Measurements from ENCODE around the gene CRLF1. TPM values are rescaled to one million over a fixed set of nuclear protein-coding genes. Genes with fewer than 3 reads are reported as not detected.

Gene CRLF1
- total and polyA plus RNA-seq, 8 donors, result 2.6 to 15.9 (median 12.3) TPM; not detected in 1

GRCh38 chr19:18648973-18649315, 42.3 kb upstream of the CRLF1 start:
- DNase-seq, result no peak
- intact Hi-C loops (cut with DNase I; ENCODE audit: low total_unique reads), result no loop called here
- 61 to 76% (median 74%) methylated on average over 10 to 13 of the region's 13 CpGs for WGBS, 5 donors
- Histone ChIP-seq H3K27ac (peak overlapping the region; percentile 19 to 89 (median 79)), H3K9me3 (no peaks in the 10 kb centered on the region), H3K36me3 (no peaks in the 10 kb centered on the region), H3K4me1 (peaks cover 34 to 72% (median 50%) of the 10 kb centered on the region in 4 donors), H3K4me3 (peak overlapping the region in 2 of 4 donors; percentile 2 to 16), H3K27me3 (no peaks in the 10 kb centered on the region)
- TF ChIP-seq POLR2AphosphoS5 (IDR thresholded peaks at IDR 0.05) (no peak), POLR2A (IDR thresholded peaks at IDR 0.05) (no peak), EP300 (IDR thresholded peaks at IDR 0.05) (peak; percentile 34)
- TF ChIP-seq, protein P1, sequence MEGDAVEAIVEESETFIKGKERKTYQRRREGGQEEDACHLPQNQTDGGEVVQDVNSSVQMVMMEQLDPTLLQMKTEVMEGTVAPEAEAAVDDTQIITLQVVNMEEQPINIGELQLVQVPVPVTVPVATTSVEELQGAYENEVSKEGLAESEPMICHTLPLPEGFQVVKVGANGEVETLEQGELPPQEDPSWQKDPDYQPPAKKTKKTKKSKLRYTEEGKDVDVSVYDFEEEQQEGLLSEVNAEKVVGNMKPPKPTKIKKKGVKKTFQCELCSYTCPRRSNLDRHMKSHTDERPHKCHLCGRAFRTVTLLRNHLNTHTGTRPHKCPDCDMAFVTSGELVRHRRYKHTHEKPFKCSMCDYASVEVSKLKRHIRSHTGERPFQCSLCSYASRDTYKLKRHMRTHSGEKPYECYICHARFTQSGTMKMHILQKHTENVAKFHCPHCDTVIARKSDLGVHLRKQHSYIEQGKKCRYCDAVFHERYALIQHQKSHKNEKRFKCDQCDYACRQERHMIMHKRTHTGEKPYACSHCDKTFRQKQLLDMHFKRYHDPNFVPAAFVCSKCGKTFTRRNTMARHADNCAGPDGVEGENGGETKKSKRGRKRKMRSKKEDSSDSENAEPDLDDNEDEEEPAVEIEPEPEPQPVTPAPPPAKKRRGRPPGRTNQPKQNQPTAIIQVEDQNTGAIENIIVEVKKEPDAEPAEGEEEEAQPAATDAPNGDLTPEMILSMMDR (IDR thresholded peaks at IDR 0.05), result no peak

DNA sequence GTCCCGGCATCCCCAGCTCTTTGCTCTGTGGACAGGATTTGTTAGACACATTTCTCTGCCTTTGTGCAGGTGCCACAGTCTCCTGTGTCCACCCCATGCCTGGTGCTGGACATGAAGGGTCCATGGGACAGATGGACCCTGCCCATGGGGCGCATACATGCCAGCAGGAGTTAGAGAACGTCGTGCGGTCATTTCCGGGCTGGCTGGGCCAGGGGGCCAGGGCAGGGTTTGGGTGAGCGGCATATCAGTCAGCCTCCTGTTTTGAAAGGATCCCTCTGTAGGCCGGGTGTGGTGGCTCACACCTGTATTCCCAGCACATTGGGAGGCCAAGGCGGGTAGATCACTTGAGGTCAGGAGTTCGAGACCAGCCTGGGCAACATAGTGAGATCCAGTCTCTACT, 41.2 kb upstream of the CRLF1 start:
- Histone ChIP-seq H3K9me3 (no peaks in the 10 kb centered on the region), H3K4me1 (peaks cover 34 to 72% (median 50%) of the 10 kb centered on the region in 4 donors), H3K36me3 (no peaks in the 10 kb centered on the region), H3K27me3 (no peaks in the 10 kb centered on the region), H3K27ac (peak overlapping the region in 2 of 5 donors; percentile 22 to 89), H3K4me3 (no peak overlapping the region)
- intact Hi-C loops (cut with DNase I; ENCODE audit: low total_unique reads), result no loop called here
- TF ChIP-seq, protein P1 (IDR thresholded peaks at IDR 0.05), result no peak
- TF ChIP-seq POLR2A (IDR thresholded peaks at IDR 0.05), result no peak
- TF ChIP-seq EP300 (IDR thresholded peaks at IDR 0.05), result no peak
- TF ChIP-seq POLR2AphosphoS5 (IDR thresholded peaks at IDR 0.05), result no peak
- WGBS, 5 donors, result 94 to 96% (median 95%) methylated on average over 10 of the region's 10 CpGs
- no peak for DNase-seq

- Histone ChIP-seq H3K27ac (peak overlapping the region in 2 of 5 donors; percentile 22 to 89), H3K27me3 (no peaks in the 10 kb centered on the region), H3K9me3 (no peaks in the 10 kb centered on the region), H3K36me3 (no peaks in the 10 kb centered on the region), H3K4me1 (peaks cover 34 to 72% (median 50%) of the 10 kb centered on the region in 4 donors), H3K4me3 (no peak overlapping the region)
- intact Hi-C loops (cut with DNase I; ENCODE audit: low total_unique reads), result no loop called here
- TF ChIP-seq POLR2A (IDR thresholded peaks at IDR 0.05) (no peak), EP300 (IDR thresholded peaks at IDR 0.05) (no peak), POLR2AphosphoS5 (IDR thresholded peaks at IDR 0.05) (no peak)
- TF ChIP-seq, protein P1 (IDR thresholded peaks at IDR 0.05), result no peak
- DNase-seq, result no peak
- 83 to 100% (median 88%) methylated on average over 1 of the region's 1 CpG for WGBS, 5 donors
Measured at GRCh38 chr19:18647371-18647767, 40.8 kb upstream of the CRLF1 start.

DNA sequence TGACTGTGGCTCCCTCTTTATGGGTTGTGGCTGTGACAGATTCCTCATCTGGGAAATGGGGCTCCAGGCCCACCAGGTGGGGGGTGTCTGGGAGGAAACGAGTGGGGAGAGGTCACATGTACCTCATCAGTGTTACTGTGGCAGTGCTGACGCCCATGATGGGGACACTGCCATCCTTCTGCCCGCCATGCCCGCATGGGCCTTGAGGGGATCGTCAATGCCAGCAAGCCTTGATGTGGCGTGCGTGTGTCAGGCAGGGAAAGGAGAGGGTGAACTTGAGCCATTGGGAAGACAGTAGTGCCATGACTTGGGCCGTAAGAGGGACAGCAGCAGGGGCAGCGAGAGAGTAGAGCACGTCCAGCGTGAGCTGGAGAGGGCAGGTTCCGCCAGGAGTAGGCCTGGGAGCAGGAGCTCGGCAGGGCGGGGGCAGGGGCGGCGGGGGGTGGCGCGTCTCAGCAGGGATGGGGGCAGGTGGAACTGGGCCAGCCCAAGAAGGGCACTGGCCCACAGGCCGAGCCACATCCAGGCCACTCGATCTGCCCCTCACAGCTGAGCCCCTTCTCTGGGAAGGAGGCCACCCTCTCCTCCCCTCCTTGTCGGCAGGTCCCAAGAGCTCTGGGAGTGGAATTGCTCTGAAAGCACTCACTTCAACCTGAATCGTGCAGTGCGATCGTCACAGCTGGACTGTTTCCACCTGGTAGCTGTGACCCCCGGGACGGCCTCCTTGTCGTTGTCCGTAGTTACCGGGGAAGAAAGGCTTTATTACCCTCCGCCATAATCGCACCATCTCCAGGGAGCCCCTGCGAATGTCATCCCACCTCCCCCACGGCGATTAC, 40.2 kb upstream of the CRLF1 start:
- 88 to 93% (median 91%) methylated on average over 32 to 34 of the region's 34 CpGs for WGBS, 5 donors
- Histone ChIP-seq H3K27me3 (no peaks in the 10 kb centered on the region), H3K36me3 (no peaks in the 10 kb centered on the region), H3K9me3 (no peaks in the 10 kb centered on the region), H3K4me3 (no peak overlapping the region), H3K4me1 (peaks cover 34 to 66% (median 47%) of the 10 kb centered on the region in 4 donors), H3K27ac (peak overlapping the region in 1 of 5 donors; percentile 89)
- intact Hi-C loops (cut with DNase I; ENCODE audit: low total_unique reads), result no loop called here
- TF ChIP-seq POLR2A (IDR thresholded peaks at IDR 0.05) (no peak), EP300 (IDR thresholded peaks at IDR 0.05) (no peak), POLR2AphosphoS5 (IDR thresholded peaks at IDR 0.05) (no peak)
- TF ChIP-seq, protein P1 (IDR thresholded peaks at IDR 0.05), result no peak
- peak in 1 of 2 donors; percentile 40 for DNase-seq

Data from stomach (tissue), 9 donors.